ENCODE results near the gene SORCS1.

Gene SORCS1

DNA sequence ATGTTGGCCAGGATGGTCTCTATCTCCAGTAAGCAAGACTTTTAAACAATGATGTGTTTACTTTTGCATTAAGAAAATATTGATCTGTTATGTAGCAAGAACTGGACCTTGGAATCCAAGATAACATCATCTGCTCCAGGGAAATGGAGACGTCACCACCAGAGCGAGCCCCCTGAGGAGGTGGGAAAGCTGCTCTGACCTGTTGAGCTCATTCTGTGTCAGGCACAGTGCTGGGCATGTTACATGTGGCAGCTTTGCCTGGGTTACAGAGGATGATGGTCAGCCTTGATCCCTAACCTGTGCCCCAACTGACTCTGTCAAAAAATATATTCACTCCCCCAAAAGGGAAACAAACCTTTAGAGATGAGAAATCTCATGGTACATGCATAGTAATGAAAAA is 436.3 kb downstream of the SORCS1 start:
- no peaks in the 10 kb centered on the region for H3K9me3 ChIP-seq (ENCODE audit: insufficient read depth, low read depth, low read length)
- H3K9ac ChIP-seq (ENCODE audit: low read depth, low read length), result no peak overlapping the region
- H3K36me3 ChIP-seq (ENCODE audit: insufficient read depth, low read length), result no peaks in the 10 kb centered on the region
- WGBS, result 87% methylated on average over 2 of the region's 2 CpGs
- H3K27ac ChIP-seq (ENCODE audit: low read depth, low read length), result no peak overlapping the region
- H3K4me1 ChIP-seq (ENCODE audit: insufficient read depth, low read length), result no peaks in the 10 kb centered on the region
- H3K4me3 ChIP-seq (ENCODE audit: low read length), result no peak overlapping the region
- H3K27me3 ChIP-seq (ENCODE audit: insufficient read depth, low read length), result no peaks in the 10 kb centered on the region

- H3K4me3 ChIP-seq (ENCODE audit: low read length), result no peak overlapping the region
- 100% methylated on average over 1 of the region's 1 CpG for WGBS
- H3K36me3 ChIP-seq (ENCODE audit: insufficient read depth, low read length), result no peaks in the 10 kb centered on the region
- no peaks in the 10 kb centered on the region for H3K9me3 ChIP-seq (ENCODE audit: insufficient read depth, low read depth, low read length)
- no peak overlapping the region for H3K9ac ChIP-seq (ENCODE audit: low read depth, low read length)
- H3K4me1 ChIP-seq (ENCODE audit: insufficient read depth, low read length), result no peaks in the 10 kb centered on the region
- no peak overlapping the region for H3K27ac ChIP-seq (ENCODE audit: low read depth, low read length)
- H3K27me3 ChIP-seq (ENCODE audit: insufficient read depth, low read length), result no peaks in the 10 kb centered on the region
These were observed 437.3 kb downstream of the SORCS1 start for GRCh38 chr10:106727170-106727569.

GRCh38 chr10:106722524-106722923 is 442.0 kb downstream of the SORCS1 start:
- H3K27me3 ChIP-seq (ENCODE audit: insufficient read depth, low read length), result no peaks in the 10 kb centered on the region
- no peak overlapping the region for H3K9ac ChIP-seq (ENCODE audit: low read depth, low read length)
- H3K36me3 ChIP-seq (ENCODE audit: insufficient read depth, low read length), result no peaks in the 10 kb centered on the region
- WGBS, result 100% methylated on average over 2 of the region's 2 CpGs
- H3K27ac ChIP-seq (ENCODE audit: low read depth, low read length), result no peak overlapping the region
- peaks cover 5% of the 10 kb centered on the region; the same call in 1 of the 2 replicates for H3K4me1 ChIP-seq (ENCODE audit: insufficient read depth, low read length)
- no peaks in the 10 kb centered on the region for H3K9me3 ChIP-seq (ENCODE audit: insufficient read depth, low read depth, low read length)
- no peak overlapping the region for H3K4me3 ChIP-seq (ENCODE audit: low read length)

- H3K27ac ChIP-seq (ENCODE audit: low read depth, low read length), result no peak overlapping the region
- no peak overlapping the region for H3K9ac ChIP-seq (ENCODE audit: low read depth, low read length)
- whole genome bisulfite sequencing, result 93% methylated on average over 2 of the region's 2 CpGs
- H3K36me3 ChIP-seq (ENCODE audit: insufficient read depth, low read length), result no peaks in the 10 kb centered on the region
- no peaks in the 10 kb centered on the region for H3K27me3 ChIP-seq (ENCODE audit: insufficient read depth, low read length)
- H3K4me1 ChIP-seq (ENCODE audit: insufficient read depth, low read length), result peaks cover 5% of the 10 kb centered on the region; the same call in 1 of the 2 replicates
- no peak overlapping the region for H3K4me3 ChIP-seq (ENCODE audit: low read length)
- no peaks in the 10 kb centered on the region for H3K9me3 ChIP-seq (ENCODE audit: insufficient read depth, low read depth, low read length)
These were observed 443.8 kb downstream of the SORCS1 start for GRCh38 chr10:106720683-106721082.

GRCh38 chr10:106716381-106716780 is 448.1 kb downstream of the SORCS1 start:
- no peaks in the 10 kb centered on the region for H3K27me3 ChIP-seq (ENCODE audit: insufficient read depth, low read length)
- H3K4me3 ChIP-seq (ENCODE audit: low read length), result no peak overlapping the region
- H3K4me1 ChIP-seq (ENCODE audit: insufficient read depth, low read length), result peaks cover 5% of the 10 kb centered on the region; the same call in 1 of the 2 replicates
- H3K9ac ChIP-seq (ENCODE audit: low read depth, low read length), result no peak overlapping the region
- H3K9me3 ChIP-seq (ENCODE audit: insufficient read depth, low read depth, low read length), result no peaks in the 10 kb centered on the region
- WGBS, result 100% methylated on average over 1 of the region's 1 CpG
- H3K27ac ChIP-seq (ENCODE audit: low read depth, low read length), result no peak overlapping the region
- H3K36me3 ChIP-seq (ENCODE audit: insufficient read depth, low read length), result no peaks in the 10 kb centered on the region

DNA sequence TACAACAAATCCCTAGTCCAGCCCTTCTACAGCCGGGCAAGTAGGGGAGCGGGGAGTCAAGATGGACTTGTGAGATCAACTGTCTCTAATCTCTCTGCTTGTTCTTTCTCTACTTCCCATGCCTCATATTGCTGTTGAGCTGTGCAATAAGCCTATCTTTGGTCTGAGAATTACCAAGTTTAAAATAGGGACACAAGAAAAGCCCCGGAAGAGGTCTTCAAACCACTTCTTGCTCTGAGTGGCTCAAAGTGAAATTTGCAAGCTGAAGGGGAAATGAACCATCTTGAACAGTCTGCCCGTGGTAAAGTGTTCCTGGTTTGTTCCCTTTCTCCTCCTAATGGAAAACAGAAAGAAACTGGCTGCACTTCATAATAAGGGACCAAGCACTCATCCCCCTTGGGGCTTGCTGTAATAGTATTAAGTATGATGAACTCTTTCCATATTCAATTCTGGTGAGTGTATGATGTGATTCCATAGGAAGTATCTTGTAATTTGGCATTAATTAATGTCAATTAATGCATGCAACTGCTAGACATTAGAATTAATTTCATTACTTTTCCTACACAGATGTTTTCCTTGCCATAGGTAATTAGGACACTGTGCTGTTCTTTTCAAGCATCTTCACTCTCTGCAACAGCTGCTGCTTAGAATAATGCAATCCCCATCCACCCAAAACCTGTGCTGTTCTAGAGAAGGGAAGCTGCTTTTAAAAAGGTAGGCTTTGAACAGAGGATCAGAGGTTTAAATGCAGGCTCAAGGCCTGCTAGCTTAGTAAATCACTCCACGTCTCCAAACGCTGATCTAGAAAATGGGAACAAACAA is 449.6 kb downstream of the SORCS1 start:
- H3K9ac ChIP-seq (ENCODE audit: low read depth, low read length), result no peak overlapping the region
- no peaks in the 10 kb centered on the region for H3K4me1 ChIP-seq (ENCODE audit: insufficient read depth, low read length)
- H3K4me3 ChIP-seq (ENCODE audit: low read length), result no peak overlapping the region
- WGBS, result 94% methylated on average over 6 of the region's 6 CpGs
- no peaks in the 10 kb centered on the region for H3K9me3 ChIP-seq (ENCODE audit: insufficient read depth, low read depth, low read length)
- H3K36me3 ChIP-seq (ENCODE audit: insufficient read depth, low read length), result no peaks in the 10 kb centered on the region
- no peaks in the 10 kb centered on the region for H3K27me3 ChIP-seq (ENCODE audit: insufficient read depth, low read length)
- H3K27ac ChIP-seq (ENCODE audit: low read depth, low read length), result no peak overlapping the region

DNA sequence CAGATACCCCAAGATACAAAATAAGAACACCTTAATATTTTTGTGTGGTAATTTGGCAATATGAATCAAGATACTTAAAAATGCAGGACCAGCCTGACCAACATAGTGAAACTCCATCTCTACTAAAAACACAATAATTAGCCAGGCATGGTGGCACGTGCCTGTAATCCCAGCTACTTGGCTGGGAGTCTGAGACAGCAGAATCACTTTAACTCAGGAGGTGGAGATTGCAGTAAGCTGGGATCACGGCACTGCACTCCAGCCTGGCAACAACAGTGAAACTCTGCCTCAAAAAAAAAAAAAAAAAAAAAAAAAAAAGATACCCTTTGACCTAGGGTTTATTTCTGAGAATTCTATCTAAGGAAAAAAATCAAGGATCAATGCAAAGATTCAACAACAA is 450.7 kb downstream of the SORCS1 start:
- H3K27me3 ChIP-seq (ENCODE audit: insufficient read depth, low read length), result no peaks in the 10 kb centered on the region
- peaks cover 4% of the 10 kb centered on the region for H3K4me1 ChIP-seq (ENCODE audit: insufficient read depth, low read length)
- no peaks in the 10 kb centered on the region for H3K36me3 ChIP-seq (ENCODE audit: insufficient read depth, low read length)
- no peak overlapping the region for H3K27ac ChIP-seq (ENCODE audit: low read depth, low read length)
- no peak overlapping the region for H3K4me3 ChIP-seq (ENCODE audit: low read length)
- 68% methylated on average over 2 of the region's 2 CpGs for WGBS
- H3K9me3 ChIP-seq (ENCODE audit: insufficient read depth, low read depth, low read length), result no peaks in the 10 kb centered on the region
- no peak overlapping the region for H3K9ac ChIP-seq (ENCODE audit: low read depth, low read length)

DNA sequence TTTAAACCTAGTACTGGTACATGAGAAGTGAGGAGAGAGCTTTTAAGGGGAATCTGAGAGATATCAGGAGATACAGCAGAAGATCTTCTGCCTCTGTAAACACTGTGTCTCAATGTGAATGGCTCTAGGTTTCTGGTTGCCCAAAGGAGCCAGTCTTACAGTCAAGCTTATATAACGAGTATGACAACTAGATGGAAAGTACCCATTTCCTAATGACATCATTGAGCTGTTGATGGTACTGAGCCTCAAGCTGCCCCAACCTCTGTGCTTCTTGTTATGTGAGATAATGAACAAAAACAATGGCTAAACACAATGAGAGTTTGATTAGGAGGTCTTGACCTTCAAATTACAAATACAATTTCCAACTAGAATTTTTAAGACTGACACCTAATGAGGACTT is 451.5 kb downstream of the SORCS1 start:
- Histone ChIP-seq H3K9me3 (ENCODE audit: insufficient read depth, low read depth, low read length) (no peaks in the 10 kb centered on the region), H3K9ac (ENCODE audit: low read depth, low read length) (no peak overlapping the region), H3K4me1 (ENCODE audit: insufficient read depth, low read length) (peaks cover 12% of the 10 kb centered on the region), H3K4me3 (ENCODE audit: low read length) (no peak overlapping the region), H3K36me3 (ENCODE audit: insufficient read depth, low read length) (no peaks in the 10 kb centered on the region), H3K27me3 (ENCODE audit: insufficient read depth, low read length) (no peaks in the 10 kb centered on the region), H3K27ac (ENCODE audit: low read depth, low read length) (no peak overlapping the region)
- WGBS, result 94% methylated on average over 1 of the region's 1 CpG

GRCh38 chr10:106711313-106711906 is 453.1 kb downstream of the SORCS1 start:
- Histone ChIP-seq H3K27me3 (ENCODE audit: insufficient read depth, low read length) (no peaks in the 10 kb centered on the region), H3K27ac (ENCODE audit: low read depth, low read length) (no peak overlapping the region), H3K4me3 (ENCODE audit: low read length) (no peak overlapping the region), H3K4me1 (ENCODE audit: insufficient read depth, low read length) (peaks cover 19% of the 10 kb centered on the region), H3K9ac (ENCODE audit: low read depth, low read length) (no peak overlapping the region), H3K9me3 (ENCODE audit: insufficient read depth, low read depth, low read length) (no peaks in the 10 kb centered on the region), H3K36me3 (ENCODE audit: insufficient read depth, low read length) (no peaks in the 10 kb centered on the region)
- WGBS, result 85% methylated on average over 6 of the region's 6 CpGs

- 11% methylated on average over 2 of the region's 2 CpGs for WGBS
These were observed 456.0 kb downstream of the SORCS1 start for GRCh38 chr10:106708506-106708905.

DNA sequence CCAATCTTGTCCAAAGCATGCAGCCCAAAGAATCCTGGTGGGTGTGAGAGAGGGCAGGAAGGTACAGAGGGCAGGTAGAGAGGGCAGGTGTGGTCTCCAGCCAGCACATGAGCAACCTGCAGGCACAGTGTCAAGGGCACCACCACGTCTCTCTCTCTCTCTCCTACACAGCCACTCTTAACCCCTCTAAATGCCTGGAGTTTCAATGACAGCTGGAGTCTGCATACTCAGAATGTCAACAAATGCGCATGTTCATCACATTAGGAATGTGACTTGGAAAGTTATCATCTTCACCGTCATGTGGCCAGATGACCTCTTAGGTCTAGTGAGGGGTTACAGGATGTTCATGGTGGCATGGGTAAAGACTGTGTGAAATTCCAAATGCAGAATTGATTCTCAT is 456.8 kb downstream of the SORCS1 start:
- Histone ChIP-seq H3K9me3 (ENCODE audit: insufficient read depth, low read depth, low read length) (no peaks in the 10 kb centered on the region), H3K27me3 (ENCODE audit: insufficient read depth, low read length) (no peaks in the 10 kb centered on the region), H3K27ac (ENCODE audit: low read depth, low read length) (no peak overlapping the region; the same call in 1 of the 2 replicates), H3K9ac (ENCODE audit: low read depth, low read length) (no peak overlapping the region), H3K36me3 (ENCODE audit: insufficient read depth, low read length) (no peaks in the 10 kb centered on the region), H3K4me1 (ENCODE audit: insufficient read depth, low read length) (peaks cover 19% of the 10 kb centered on the region), H3K4me3 (ENCODE audit: low read length) (no peak overlapping the region)
- 56% methylated on average over 3 of the region's 3 CpGs for WGBS

More at GRCh38 chr10:106708506-106708905, 456.0 kb downstream of the SORCS1 start:
- no peak overlapping the region for H3K9ac ChIP-seq (ENCODE audit: low read depth, low read length)
- no peaks in the 10 kb centered on the region for H3K9me3 ChIP-seq (ENCODE audit: insufficient read depth, low read depth, low read length)
- no peaks in the 10 kb centered on the region for H3K27me3 ChIP-seq (ENCODE audit: insufficient read depth, low read length)
- H3K36me3 ChIP-seq (ENCODE audit: insufficient read depth, low read length), result no peaks in the 10 kb centered on the region
- H3K27ac ChIP-seq (ENCODE audit: low read depth, low read length), result peak overlapping the region; percentile 34; the same call in 1 of the 2 replicates
- no peak overlapping the region for H3K4me3 ChIP-seq (ENCODE audit: low read length)
- H3K4me1 ChIP-seq (ENCODE audit: insufficient read depth, low read length), result peaks cover 19% of the 10 kb centered on the region
